OCI-LY7 (cell line): ENCODE results near the gene SHROOM2. TPM values are rescaled to one million over a fixed set of nuclear protein-coding genes. Genes with fewer than 3 reads are reported as not detected.

Source experiments
- BruUV-seq: library from RNA; stranded (reverse); fragments of 400-500 nt; replicated peaks from 2 replicates; lab custom pipeline; 2021; lab: Mats Ljungman, UMichigan
- CTCF ChIA-PET: fragments of 300-600 bp; sonication (Branson Sonifier 250); formaldehyde crosslinking; loops from one replicate; lab custom pipeline; 2022; ENCODE audit warnings: antibody characterized with exemption; ENCODE audit not compliant: unreplicated experiment; lab: Charles Lee
- POLR2A ChIA-PET: fragments of 300-600 bp; sonication (Branson Sonifier 250); formaldehyde crosslinking; loops from one replicate; lab custom pipeline; 2022; ENCODE audit warnings: antibody characterized with exemption; lab: Charles Lee
- DNase-seq: peaks from one replicate; pipeline ENCODE4 v3.0.0-alpha.2; 2015; ENCODE audit warnings: low spot score
- H2AFZ ChIP-seq: fragments of 200-600 bp; sonication (generic), shearing (Covaris generic); 2 replicates; pipeline ENCODE4 v1.6.1; 2014; ENCODE audit warnings: mild to moderate bottlenecking, antibody characterized with exemption, low read length, moderate library complexity
- H3K27ac ChIP-seq: fragments of 200-600 bp; sonication (generic); 2 replicates; pipeline ENCODE4 v1.5.1; 2014; ENCODE audit warnings: mixed run types, low read depth, mild to moderate bottlenecking, moderate library complexity, low read length, inconsistent platforms; ENCODE audit not compliant: poor library complexity, severe bottlenecking
- H3K36me3 ChIP-seq: fragments of 200-600 bp; sonication (generic); 2 replicates; pipeline ENCODE4 v1.6.1; 2014; ENCODE audit warnings: mild to moderate bottlenecking, antibody characterized with exemption, low read length, moderate library complexity, mixed read lengths; ENCODE audit not compliant: insufficient read depth
- H3K4me1 ChIP-seq: fragments of 200-600 bp; sonication (generic); 2 replicates; pipeline ENCODE4 v1.5.1; 2014; ENCODE audit warnings: mild to moderate bottlenecking, low read length; ENCODE audit not compliant: insufficient read depth, poor library complexity, severe bottlenecking
- H3K4me2 ChIP-seq: fragments of 200-600 bp; sonication (generic); 2 replicates; pipeline ENCODE4 v1.6.1; 2014; ENCODE audit warnings: mild to moderate bottlenecking, low read length
- H3K4me3 ChIP-seq: fragments of 200-600 bp; sonication (generic); 2 replicates; pipeline ENCODE4 v1.5.1; 2014; ENCODE audit warnings: mild to moderate bottlenecking, low read depth, low read length; ENCODE audit not compliant: poor library complexity, severe bottlenecking
- H3K79me2 ChIP-seq: fragments of 200-600 bp; sonication (generic); 2 replicates; pipeline ENCODE4 v1.6.1; 2016; ENCODE audit warnings: low read depth, mild to moderate bottlenecking, low read length, moderate library complexity, mixed read lengths; ENCODE audit not compliant: insufficient read depth
- H3K9me2 ChIP-seq: fragments of 200-600 bp; sonication (generic); 2 replicates; pipeline ENCODE4 v1.6.1; 2016; ENCODE audit warnings: mild to moderate bottlenecking, low read length, mixed read lengths; ENCODE audit not compliant: insufficient read depth
- H3K9me3 ChIP-seq: fragments of 200-600 bp; sonication (generic); 2 replicates; pipeline ENCODE4 v1.6.1; 2014; ENCODE audit warnings: mild to moderate bottlenecking, mixed run types, low read length, mixed read lengths
- H4K20me1 ChIP-seq: fragments of 200-600 bp; sonication (generic); 2 replicates; pipeline ENCODE4 v1.6.1; 2014; ENCODE audit warnings: mild to moderate bottlenecking, antibody characterized with exemption, low read length, moderate library complexity, mixed read lengths; ENCODE audit not compliant: insufficient read depth
- EZH2phosphoT487 ChIP-seq: fragments of 200-600 bp; sonication (generic); IDR thresholded peaks from 2 replicates; pipeline ENCODE4 v1.6.1; 2018; ENCODE audit warnings: low read depth, borderline replicate concordance, mild to moderate bottlenecking, mixed run types, antibody characterized with exemption, low read length, moderate library complexity, mixed read lengths
- intact Hi-C: fragments of 100-400 bp; cut with micrococcal nuclease; formaldehyde crosslinking; loops from one replicate; pipeline ENCODE4 v1.10.0; 2022; ENCODE audit not compliant: unreplicated experiment
- total RNA-seq, 2 experiments: library from RNA; depleted of rRNA in 1 of 2; stranded (reverse); fragments of >200 nt in 1 of 2; shearing (Covaris generic) in 1 of 2; gene quantifications; 2 replicates each; pipeline ENCODE4 v1.2.3, GENCODE V29; 2014 to 2022
- TF ChIP-seq, protein P1 (sequence below): fragments of 200-600 bp; sonication (generic); conservative IDR thresholded peaks from 2 replicates; pipeline ENCODE4 v1.5.1; 2014; ENCODE audit warnings: mild to moderate bottlenecking, antibody characterized with exemption, low read length, moderate library complexity, mixed read lengths

Gene SHROOM2
- total RNA-seq, 2 experiments from 2014 or later = not detected

- Histone ChIP-seq H3K36me3 (no peaks in the 10 kb centered on the region), H3K9me3 (no peaks in the 10 kb centered on the region), H3K4me2 (no peak overlapping the region), H2AFZ (no peak overlapping the region), H3K4me3 (no peak overlapping the region), H4K20me1 (no peaks in the 10 kb centered on the region), H3K9me2 (no peaks in the 10 kb centered on the region), H3K79me2 (no peaks in the 10 kb centered on the region), H3K4me1 (no peaks in the 10 kb centered on the region), H3K27ac (no peak overlapping the region)
- ChIA-PET POLR2A (no interaction called here), CTCF (no interaction called here)
- BruUV-seq = no TSS peak
- intact Hi-C loops = no loop called here
- DNase-seq = no peak
- no peak for TF ChIP-seq EZH2phosphoT487
- TF ChIP-seq, protein P1, sequence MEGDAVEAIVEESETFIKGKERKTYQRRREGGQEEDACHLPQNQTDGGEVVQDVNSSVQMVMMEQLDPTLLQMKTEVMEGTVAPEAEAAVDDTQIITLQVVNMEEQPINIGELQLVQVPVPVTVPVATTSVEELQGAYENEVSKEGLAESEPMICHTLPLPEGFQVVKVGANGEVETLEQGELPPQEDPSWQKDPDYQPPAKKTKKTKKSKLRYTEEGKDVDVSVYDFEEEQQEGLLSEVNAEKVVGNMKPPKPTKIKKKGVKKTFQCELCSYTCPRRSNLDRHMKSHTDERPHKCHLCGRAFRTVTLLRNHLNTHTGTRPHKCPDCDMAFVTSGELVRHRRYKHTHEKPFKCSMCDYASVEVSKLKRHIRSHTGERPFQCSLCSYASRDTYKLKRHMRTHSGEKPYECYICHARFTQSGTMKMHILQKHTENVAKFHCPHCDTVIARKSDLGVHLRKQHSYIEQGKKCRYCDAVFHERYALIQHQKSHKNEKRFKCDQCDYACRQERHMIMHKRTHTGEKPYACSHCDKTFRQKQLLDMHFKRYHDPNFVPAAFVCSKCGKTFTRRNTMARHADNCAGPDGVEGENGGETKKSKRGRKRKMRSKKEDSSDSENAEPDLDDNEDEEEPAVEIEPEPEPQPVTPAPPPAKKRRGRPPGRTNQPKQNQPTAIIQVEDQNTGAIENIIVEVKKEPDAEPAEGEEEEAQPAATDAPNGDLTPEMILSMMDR = no peak
These were observed 16.5 kb downstream of the SHROOM2 start for GRCh38 chrX:9802737-9803136.

DNA sequence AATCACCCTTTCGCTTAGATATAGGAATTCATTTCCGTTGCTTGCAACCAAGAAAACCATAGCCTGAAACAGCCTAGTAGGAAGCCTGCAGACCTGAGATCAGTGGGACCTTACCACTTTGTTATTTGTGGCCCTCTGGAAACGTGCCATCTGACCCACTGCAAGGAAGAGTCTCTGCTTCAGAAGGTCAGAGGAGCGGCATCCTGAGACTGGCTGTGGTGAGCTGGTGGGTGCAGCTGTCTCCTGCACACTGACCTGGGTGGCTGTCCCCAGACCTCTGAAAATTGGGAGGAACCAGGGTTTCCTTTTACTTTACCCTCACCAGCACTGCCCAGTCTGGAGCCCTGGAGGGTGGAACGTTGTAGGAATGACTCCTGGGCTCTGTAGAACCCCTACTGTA, 18.2 kb downstream of the SHROOM2 start:
- no peak overlapping the region for H3K27ac ChIP-seq
- BruUV-seq = no TSS peak
- POLR2A ChIA-PET = no interaction called here

DNA sequence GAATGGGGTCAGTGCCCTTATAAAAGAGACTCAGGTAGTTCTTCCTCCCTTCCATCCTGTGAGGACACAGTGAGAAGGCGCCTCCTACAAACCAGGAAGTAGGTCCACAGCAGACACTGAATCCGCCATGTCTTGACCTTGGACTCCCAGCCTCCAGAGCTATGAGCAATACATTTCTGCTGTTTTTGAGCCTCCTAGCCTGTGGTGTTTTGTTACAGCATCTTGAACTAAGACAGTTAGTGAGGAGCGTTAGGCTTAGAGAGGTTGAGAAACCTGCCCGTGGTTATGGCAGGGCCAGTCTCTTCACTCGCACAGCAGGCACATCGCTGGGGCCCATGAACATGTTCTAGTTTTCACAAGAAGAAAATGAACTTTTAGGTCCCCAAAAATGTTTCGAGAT, 19.7 kb downstream of the SHROOM2 start:
- no peaks in the 10 kb centered on the region for H4K20me1 ChIP-seq
- intact Hi-C loops = no loop called here
- BruUV-seq = no TSS peak
- H2AFZ ChIP-seq = no peak overlapping the region
- TF ChIP-seq, protein P1 = no peak
- TF ChIP-seq EZH2phosphoT487 = no peak
- CTCF ChIA-PET = no interaction called here
- no peak overlapping the region for H3K27ac ChIP-seq
- H3K4me1 ChIP-seq = no peaks in the 10 kb centered on the region
- POLR2A ChIA-PET = no interaction called here
- H3K4me2 ChIP-seq = no peak overlapping the region
- H3K9me3 ChIP-seq = no peaks in the 10 kb centered on the region
- no peak overlapping the region for H3K4me3 ChIP-seq
- no peaks in the 10 kb centered on the region for H3K36me3 ChIP-seq
- DNase-seq = no peak
- no peaks in the 10 kb centered on the region for H3K79me2 ChIP-seq
- no peaks in the 10 kb centered on the region for H3K9me2 ChIP-seq

More for the DNA sequence above, 18.2 kb downstream of the SHROOM2 start:
- DNase-seq = no peak
- no peaks in the 10 kb centered on the region for H3K79me2 ChIP-seq
- no peaks in the 10 kb centered on the region for H3K9me3 ChIP-seq
- no peaks in the 10 kb centered on the region for H4K20me1 ChIP-seq
- H3K9me2 ChIP-seq = no peaks in the 10 kb centered on the region
- H3K4me1 ChIP-seq = no peaks in the 10 kb centered on the region
- TF ChIP-seq EZH2phosphoT487 = no peak
- H2AFZ ChIP-seq = no peak overlapping the region
- intact Hi-C loops = no loop called here
- no peak overlapping the region for H3K4me2 ChIP-seq
- CTCF ChIA-PET = no interaction called here
- no peaks in the 10 kb centered on the region for H3K36me3 ChIP-seq
- no peak overlapping the region for H3K4me3 ChIP-seq
